Neural cell (in vitro differentiated cells): ENCODE measurements around the gene KIFC3. TPM values are rescaled to one million over a fixed set of nuclear protein-coding genes. Genes with fewer than 3 reads are reported as not detected.

Source experiments
- H2AFZ ChIP-seq: fragments of 200-600, 300-800 bp; sonication (generic), shearing (Covaris generic); 2 replicates; pipeline ENCODE4 v1.6.0; 2014; ENCODE audit warnings: low read depth, mild to moderate bottlenecking, antibody characterized with exemption, low read length, moderate library complexity
- H3F3A ChIP-seq: fragments of 200-600 bp; shearing (Covaris generic); 2 replicates; pipeline ENCODE4 v1.6.1; 2016; ENCODE audit warnings: mild to moderate bottlenecking, moderate library complexity, mixed read lengths, antibody characterized with exemption, low read length; ENCODE audit not compliant: insufficient read depth, poor library complexity, severe bottlenecking
- H3K27ac ChIP-seq: fragments of 200-600, 300-800 bp; sonication (generic), shearing (Covaris generic); 2 replicates; pipeline ENCODE4 v1.5.1; 2014; ENCODE audit warnings: mild to moderate bottlenecking, low read length, moderate library complexity
- H3K27me3 ChIP-seq: fragments of 300-800, 200-600 bp; sonication (generic), shearing (Covaris generic); 2 replicates; pipeline ENCODE4 v1.6.0; 2014; ENCODE audit warnings: mild to moderate bottlenecking, low read depth, low read length, moderate library complexity; ENCODE audit not compliant: insufficient read depth
- H3K36me3 ChIP-seq: fragments of 300-800, 200-600 bp; sonication (generic), shearing (Covaris generic); 2 replicates; pipeline ENCODE4 v1.5.1; 2014; ENCODE audit warnings: mild to moderate bottlenecking, antibody characterized with exemption, low read length, moderate library complexity; ENCODE audit not compliant: insufficient read depth
- H3K4me2 ChIP-seq: fragments of 300-800, 200-600 bp; sonication (generic), shearing (Covaris generic); 2 replicates; pipeline ENCODE4 v1.6.0; 2014; ENCODE audit warnings: mild to moderate bottlenecking, low read length
- H3K4me3 ChIP-seq: fragments of 300-800, 200-600 bp; sonication (generic), shearing (Covaris generic); 2 replicates; pipeline ENCODE4 v1.5.1; 2014; ENCODE audit warnings: mild to moderate bottlenecking, low read length, moderate library complexity
- H3K79me2 ChIP-seq: fragments of 200-600 bp; shearing (Covaris generic); replicated peaks from 2 replicates; pipeline ENCODE4 v1.6.0; 2014; ENCODE audit warnings: mild to moderate bottlenecking, low read length, moderate library complexity; ENCODE audit not compliant: insufficient read depth
- H3K9ac ChIP-seq: fragments of 300-800, 200-600 bp; sonication (generic), shearing (Covaris generic); 2 replicates; pipeline ENCODE4 v1.6.1; 2016; ENCODE audit warnings: mild to moderate bottlenecking, low read length, mixed read lengths
- H3K9me2 ChIP-seq: fragments of 200-600 bp; shearing (Covaris generic); 2 replicates; pipeline ENCODE4 v1.6.1; 2016; ENCODE audit warnings: mild to moderate bottlenecking, low read length, mixed read lengths; ENCODE audit not compliant: insufficient read depth
- H3K9me3 ChIP-seq: fragments of 200-600, 300-800 bp; sonication (generic), shearing (Covaris generic); 2 replicates; pipeline ENCODE4 v1.6.1; 2016; ENCODE audit warnings: mild to moderate bottlenecking, mixed run types, low read length, moderate library complexity, mixed read lengths
- H4K20me1 ChIP-seq: fragments of 200-600 bp; shearing (Covaris generic); 2 replicates; pipeline ENCODE4 v1.6.1; 2016; ENCODE audit warnings: mild to moderate bottlenecking, mixed run types; ENCODE audit not compliant: insufficient read depth
- EP300 ChIP-seq: fragments of 450-650 bp; conservative IDR thresholded peaks from 2 replicates; pipeline ENCODE4 v1.6.1; 2014; ENCODE audit warnings: antibody characterized with exemption, mild to moderate bottlenecking, moderate library complexity; ENCODE audit not compliant: poor library complexity, severe bottlenecking
- EZH2 ChIP-seq: fragments of 200-600, 300-800 bp; shearing (Covaris generic), sonication (generic); IDR thresholded peaks from 2 replicates; pipeline ENCODE4 v1.6.1; 2014; ENCODE audit warnings: antibody characterized with exemption, low read length, borderline replicate concordance, mild to moderate bottlenecking; ENCODE audit not compliant: insufficient read depth, poor library complexity, severe bottlenecking
- MXI1 ChIP-seq: fragments of 450-650 bp; conservative IDR thresholded peaks from 2 replicates; pipeline ENCODE4 v1.6.1; 2014; ENCODE audit warnings: antibody characterized with exemption, mild to moderate bottlenecking; ENCODE audit not compliant: poor library complexity, severe bottlenecking
- POLR2AphosphoS5 ChIP-seq: IDR thresholded peaks from 2 replicates; pipeline ENCODE4 v1.6.1; 2012
- RAD21 ChIP-seq: fragments of 450-650 bp; conservative IDR thresholded peaks from 2 replicates; pipeline ENCODE4 v1.6.1; 2014; ENCODE audit warnings: antibody characterized with exemption, mild to moderate bottlenecking, moderate library complexity
- REST ChIP-seq: IDR thresholded peaks from 2 replicates; pipeline ENCODE4 v1.6.1; 2012; ENCODE audit warnings: borderline replicate concordance
- SMC3 ChIP-seq: fragments of 450-650 bp; conservative IDR thresholded peaks from 2 replicates; pipeline ENCODE4 v1.6.1; 2014; ENCODE audit warnings: antibody characterized with exemption, mild to moderate bottlenecking, moderate library complexity; ENCODE audit not compliant: poor library complexity
- TAF1 ChIP-seq: IDR thresholded peaks from 2 replicates; pipeline ENCODE4 v1.6.1; 2012; ENCODE audit warnings: low read depth
- polyA plus RNA-seq: library from polyadenylated mRNA; depleted of rRNA; stranded (reverse); fragments of >200 nt; gene quantifications from 2 replicates; pipeline ENCODE4 v1.2.3, GENCODE V29; 2014
- TF ChIP-seq, protein P1 (sequence below): fragments of 450-650 bp; IDR thresholded peaks from 2 replicates; pipeline ENCODE4 v1.5.1; 2014; ENCODE audit warnings: antibody characterized with exemption, mild to moderate bottlenecking, moderate library complexity; ENCODE audit not compliant: poor library complexity, severe bottlenecking

Gene KIFC3
- polyA plus RNA-seq, 1 donor from 2014 or later, result 29.7 TPM

DNA sequence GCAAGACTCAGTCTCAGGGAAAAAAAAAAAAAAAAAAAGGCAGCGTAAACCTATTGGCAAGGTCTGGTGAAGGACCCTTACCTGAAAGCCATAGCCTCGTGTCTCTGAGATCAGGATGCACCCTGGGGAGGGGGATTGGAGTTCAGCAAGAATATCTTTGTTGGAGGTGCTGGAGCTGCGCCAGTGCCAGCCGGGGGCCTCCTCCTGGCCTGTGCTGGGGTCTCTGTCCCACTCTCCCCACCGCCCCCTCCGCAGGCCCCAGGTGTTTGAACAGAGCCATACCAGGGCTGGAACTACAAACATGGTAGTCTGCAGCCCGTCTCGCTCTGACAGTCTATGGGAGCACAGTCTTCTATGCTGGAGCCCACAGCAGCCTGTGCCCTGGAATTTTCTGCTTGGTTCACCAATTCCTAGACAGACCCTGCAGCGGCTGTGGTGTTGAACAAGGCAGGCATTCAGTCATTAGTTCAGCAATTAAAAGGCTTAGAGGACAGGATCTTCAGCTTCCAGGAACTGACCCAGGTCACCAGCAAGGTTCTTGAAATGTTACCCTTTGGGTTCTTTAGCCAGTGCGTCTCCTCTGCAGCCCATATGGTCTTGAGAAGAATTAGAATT, 42.2 kb upstream of the KIFC3 start:
- no peak overlapping the region for H2AFZ ChIP-seq
- no peaks in the 10 kb centered on the region for H3K79me2 ChIP-seq
- H3K4me2 ChIP-seq, result no peak overlapping the region
- H3K36me3 ChIP-seq, result no peaks in the 10 kb centered on the region
- H3K9me2 ChIP-seq, result no peaks in the 10 kb centered on the region
- H4K20me1 ChIP-seq, result no peaks in the 10 kb centered on the region
- H3F3A ChIP-seq, result no peaks in the 10 kb centered on the region
- H3K27ac ChIP-seq, result no peak overlapping the region
- TF ChIP-seq POLR2AphosphoS5 (no peak), REST (no peak), EZH2 (no peak), MXI1 (no peak), SMC3 (no peak), TAF1 (no peak), EP300 (no peak), RAD21 (no peak)
- TF ChIP-seq, protein P1, sequence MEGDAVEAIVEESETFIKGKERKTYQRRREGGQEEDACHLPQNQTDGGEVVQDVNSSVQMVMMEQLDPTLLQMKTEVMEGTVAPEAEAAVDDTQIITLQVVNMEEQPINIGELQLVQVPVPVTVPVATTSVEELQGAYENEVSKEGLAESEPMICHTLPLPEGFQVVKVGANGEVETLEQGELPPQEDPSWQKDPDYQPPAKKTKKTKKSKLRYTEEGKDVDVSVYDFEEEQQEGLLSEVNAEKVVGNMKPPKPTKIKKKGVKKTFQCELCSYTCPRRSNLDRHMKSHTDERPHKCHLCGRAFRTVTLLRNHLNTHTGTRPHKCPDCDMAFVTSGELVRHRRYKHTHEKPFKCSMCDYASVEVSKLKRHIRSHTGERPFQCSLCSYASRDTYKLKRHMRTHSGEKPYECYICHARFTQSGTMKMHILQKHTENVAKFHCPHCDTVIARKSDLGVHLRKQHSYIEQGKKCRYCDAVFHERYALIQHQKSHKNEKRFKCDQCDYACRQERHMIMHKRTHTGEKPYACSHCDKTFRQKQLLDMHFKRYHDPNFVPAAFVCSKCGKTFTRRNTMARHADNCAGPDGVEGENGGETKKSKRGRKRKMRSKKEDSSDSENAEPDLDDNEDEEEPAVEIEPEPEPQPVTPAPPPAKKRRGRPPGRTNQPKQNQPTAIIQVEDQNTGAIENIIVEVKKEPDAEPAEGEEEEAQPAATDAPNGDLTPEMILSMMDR, result no peak
- peaks cover 8% of the 10 kb centered on the region for H3K27me3 ChIP-seq
- no peak overlapping the region for H3K4me3 ChIP-seq
- H3K9me3 ChIP-seq, result no peaks in the 10 kb centered on the region
- no peak overlapping the region for H3K9ac ChIP-seq

- H3K9ac ChIP-seq, result no peak overlapping the region
- H3K36me3 ChIP-seq, result no peaks in the 10 kb centered on the region
- no peaks in the 10 kb centered on the region for H3K9me3 ChIP-seq
- H4K20me1 ChIP-seq, result no peaks in the 10 kb centered on the region
- no peak overlapping the region for H3K4me3 ChIP-seq
- H3K4me2 ChIP-seq, result no peak overlapping the region
- H3F3A ChIP-seq, result no peaks in the 10 kb centered on the region
- H3K9me2 ChIP-seq, result no peaks in the 10 kb centered on the region
- no peak overlapping the region for H2AFZ ChIP-seq
- TF ChIP-seq, protein P1, result no peak
- TF ChIP-seq MXI1 (no peak), EP300 (no peak), POLR2AphosphoS5 (no peak), TAF1 (no peak), SMC3 (no peak), REST (no peak), EZH2 (no peak), RAD21 (no peak)
- H3K79me2 ChIP-seq, result no peaks in the 10 kb centered on the region
- peaks cover 4% of the 10 kb centered on the region for H3K27me3 ChIP-seq
- H3K27ac ChIP-seq, result no peak overlapping the region
Measured at GRCh38 chr16:57843400-57843799, 41.1 kb upstream of the KIFC3 start.
